Body of pancreas (tissue), 4 donors: ENCODE results near the gene TAL1. TPM values are rescaled to one million over a fixed set of nuclear protein-coding genes. Genes with fewer than 3 reads are reported as not detected.

ENCODE experiments used
- ATAC-seq: fragments of 150-250 bp; one replicate; pipeline ENCODE4 v1.9.1; 2016
- DNase-seq, 4 donors: peaks; one replicate each; pipeline ENCODE4 v3.0.0-alpha.2; 2019
- H3K27ac ChIP-seq, 4 donors: fragments of 200-600 bp; sonication (generic); 1 replicate in 3 of 4; 2 replicates in 1 of 4; pipeline versions ENCODE4 v1.5.1 to v1.6.1; 2016 to 2019; ENCODE audit warnings: mild to moderate bottlenecking in 1 of 4, mixed read lengths in 1 of 4, moderate library complexity in 1 of 4
- H3K27me3 ChIP-seq, 2 donors: fragments of 200-600 bp; sonication (generic); one replicate each; pipeline ENCODE4 v1.6.0; 2016; ENCODE audit warnings: mild to moderate bottlenecking in 1 of 2
- H3K36me3 ChIP-seq, 2 donors: fragments of 200-600 bp; sonication (generic); replicated peaks in 1 of 2; 2 replicates each; pipeline ENCODE4 v1.5.1; 2016; ENCODE audit warnings: low read depth in 2 of 2; ENCODE audit not compliant: insufficient read depth in 1 of 2
- H3K4me1 ChIP-seq: fragments of 200-600 bp; sonication (generic); one replicate; pipeline ENCODE4 v1.6.0; 2016
- H3K4me3 ChIP-seq, 2 donors: fragments of 200-600 bp; sonication (generic); 1 replicate in 1 of 2; 2 replicates in 1 of 2; pipeline ENCODE4 v1.5.1; 2016 to 2019
- H3K9me3 ChIP-seq, 3 donors: fragments of 200-600 bp; sonication (generic); 1 replicate in 2 of 3; 2 replicates in 1 of 3; pipeline ENCODE4 v1.5.1; 2016
- CTCF ChIP-seq, 7 experiments: fragments of 450-650 bp in 4 of 7; fragments of 200-600 bp in 3 of 7; sonication (generic) in 3 of 7; IDR thresholded peaks; one replicate each; pipeline ENCODE4 v1.5.1; 2016 to 2019; ENCODE audit warnings: antibody characterized with exemption in 7 of 7
- POLR2A ChIP-seq, 3 donors: fragments of 450-650 bp; IDR thresholded peaks; one replicate each; pipeline ENCODE4 v1.6.1; 2016; ENCODE audit warnings: antibody characterized with exemption in 3 of 3, mild to moderate bottlenecking in 2 of 3
- WGBS, 2 donors: methylation state at CpG; one replicate each; pipeline ENCODE4 v1.1.5; 2017; 5-methylcytosine and 5-hydroxymethylcytosine counted together
- intact Hi-C: fragments of 100-400 bp; cut with DNase I; formaldehyde crosslinking; loops from one replicate; pipeline ENCODE4 v1.15.1; 2023
- total RNA-seq, 2 donors: library from RNA; depleted of rRNA; stranded (reverse); fragments of >200 nt; gene quantifications; one replicate each; pipeline ENCODE4 v1.1.0, GENCODE V29; 2016

The TAL1 gene
- total RNA-seq, 2 donors from 2014 or later, result 2.3 to 2.6 TPM

GRCh38 chr1:47180603-47181094 lies 51.4 kb downstream of the TAL1 start:
- intact Hi-C loops, result loop anchor here (10.0 kb wide), 2 partner anchors 244 to 544 kb away; no protein-coding TSS in a partner anchor
- ATAC-seq (no peak), DNase-seq (peak in 1 of 4 donors; percentile 36)
- no peak overlapping the region for H3K4me3 ChIP-seq
- H3K27me3 ChIP-seq, result no peaks in the 10 kb centered on the region
- H3K9me3 ChIP-seq, result no peaks in the 10 kb centered on the region
- WGBS, 2 donors, result 51 to 63% methylated on average over 3 of the region's 3 CpGs
- peak overlapping the region in 1 of 4 donors; percentile 31 for H3K27ac ChIP-seq
- TF ChIP-seq CTCF (IDR thresholded peaks at IDR 0.05) (no peak), POLR2A (IDR thresholded peaks at IDR 0.05) (no peak)
- H3K36me3 ChIP-seq, result no peaks in the 10 kb centered on the region
- H3K4me1 ChIP-seq, result peaks cover 14% of the 10 kb centered on the region

- ATAC-seq (no peak), DNase-seq (peak in 1 of 4 donors; percentile 34)
- Histone ChIP-seq H3K4me3 (no peak overlapping the region), H3K27ac (peak overlapping the region in 2 of 4 donors; percentile 16 to 31), H3K9me3 (no peaks in the 10 kb centered on the region), H3K36me3 (no peaks in the 10 kb centered on the region), H3K27me3 (no peaks in the 10 kb centered on the region), H3K4me1 (peaks cover 14% of the 10 kb centered on the region)
- intact Hi-C loops, result loop anchor here (10.0 kb wide), 2 partner anchors 245 to 545 kb away; no protein-coding TSS in a partner anchor
- TF ChIP-seq POLR2A (IDR thresholded peaks at IDR 0.05) (no peak), CTCF (IDR thresholded peaks at IDR 0.05) (no peak)
- WGBS, 2 donors, result 35 to 46% methylated on average over 3 of the region's 3 CpGs
These were observed 51.9 kb downstream of the TAL1 start for GRCh38 chr1:47179988-47180563.

- H3K27ac ChIP-seq, result peak overlapping the region; percentile 16 to 71 (median 62)
These were observed 52.7 kb downstream of the TAL1 start for GRCh38 chr1:47179017-47179987.

GRCh38 chr1:47178654-47179016 lies 53.4 kb downstream of the TAL1 start:
- peak overlapping the region in 1 of 4 donors; percentile 71 for H3K27ac ChIP-seq
- H3K4me1 ChIP-seq, result peaks cover 14% of the 10 kb centered on the region
- H3K9me3 ChIP-seq, result no peaks in the 10 kb centered on the region
- no peak overlapping the region for H3K4me3 ChIP-seq
- 52 to 61% methylated on average over 8 of the region's 8 CpGs for WGBS, 2 donors
- H3K27me3 ChIP-seq, result no peaks in the 10 kb centered on the region
- no peaks in the 10 kb centered on the region for H3K36me3 ChIP-seq
- intact Hi-C loops, result no loop called here
- no peak for DNase-seq
- TF ChIP-seq POLR2A (IDR thresholded peaks at IDR 0.05) (no peak), CTCF (IDR thresholded peaks at IDR 0.05) (no peak)
- no peak for ATAC-seq

More at GRCh38 chr1:47179017-47179987, 52.7 kb downstream of the TAL1 start:
- TF ChIP-seq CTCF (IDR thresholded peaks at IDR 0.05), result peak; percentile 75 to 96 (median 94)
- peak in 1 of 3 donors; percentile 33 for TF ChIP-seq POLR2A (IDR thresholded peaks at IDR 0.05)
- DNase-seq (peak; percentile 90 to 92 (median 91)), ATAC-seq (peak; percentile 90)
- no peaks in the 10 kb centered on the region for H3K36me3 ChIP-seq
- peaks cover 14% of the 10 kb centered on the region for H3K4me1 ChIP-seq
- intact Hi-C loops, result no loop called here
- 10 to 12% methylated on average over 13 to 21 of the region's 30 CpGs for WGBS, 2 donors
- no peak overlapping the region for H3K4me3 ChIP-seq
- no peaks in the 10 kb centered on the region for H3K9me3 ChIP-seq
- H3K27me3 ChIP-seq, result no peaks in the 10 kb centered on the region
